Tibial nerve (tissue), 3 donors: ENCODE measurements around the gene CADPS.

ENCODE experiments used
- POLR2A ChIP-seq, 2 donors: fragments of 450-650 bp; IDR thresholded peaks; one replicate each; pipeline ENCODE4 v1.6.1; 2017; ENCODE audit warnings: antibody characterized with exemption in 2 of 2, mild to moderate bottlenecking in 2 of 2, moderate library complexity in 2 of 2
- TF ChIP-seq, protein P1 (sequence below), 5 experiments: fragments of 200-600 bp in 3 of 5; fragments of 450-650 bp in 2 of 5; sonication (generic) in 3 of 5; IDR thresholded peaks; one replicate each; pipeline ENCODE4 v1.5.1; 2016 to 2019; ENCODE audit warnings: antibody characterized with exemption in 5 of 5, mild to moderate bottlenecking in 3 of 5, moderate library complexity in 2 of 5

DNA sequence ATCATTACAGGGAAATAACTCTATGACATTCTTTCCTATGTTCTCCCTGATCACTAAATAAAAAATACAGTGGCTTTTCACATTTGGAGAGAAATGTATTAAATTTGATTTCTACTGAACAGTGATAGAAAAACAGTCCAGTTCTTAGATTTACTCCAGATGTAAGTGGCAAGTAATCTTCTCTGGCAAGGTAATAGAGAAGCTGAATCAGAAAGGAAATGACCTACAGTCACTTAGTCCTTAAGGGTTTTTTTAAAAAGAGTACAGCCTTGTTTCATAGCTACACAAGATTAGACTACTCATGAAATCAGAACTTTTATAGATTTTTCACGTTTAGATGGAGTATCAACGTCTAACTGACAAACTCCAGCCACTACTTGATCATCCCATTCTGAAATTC lies 236.9 kb downstream of the CADPS start:
- TF ChIP-seq, protein P1, sequence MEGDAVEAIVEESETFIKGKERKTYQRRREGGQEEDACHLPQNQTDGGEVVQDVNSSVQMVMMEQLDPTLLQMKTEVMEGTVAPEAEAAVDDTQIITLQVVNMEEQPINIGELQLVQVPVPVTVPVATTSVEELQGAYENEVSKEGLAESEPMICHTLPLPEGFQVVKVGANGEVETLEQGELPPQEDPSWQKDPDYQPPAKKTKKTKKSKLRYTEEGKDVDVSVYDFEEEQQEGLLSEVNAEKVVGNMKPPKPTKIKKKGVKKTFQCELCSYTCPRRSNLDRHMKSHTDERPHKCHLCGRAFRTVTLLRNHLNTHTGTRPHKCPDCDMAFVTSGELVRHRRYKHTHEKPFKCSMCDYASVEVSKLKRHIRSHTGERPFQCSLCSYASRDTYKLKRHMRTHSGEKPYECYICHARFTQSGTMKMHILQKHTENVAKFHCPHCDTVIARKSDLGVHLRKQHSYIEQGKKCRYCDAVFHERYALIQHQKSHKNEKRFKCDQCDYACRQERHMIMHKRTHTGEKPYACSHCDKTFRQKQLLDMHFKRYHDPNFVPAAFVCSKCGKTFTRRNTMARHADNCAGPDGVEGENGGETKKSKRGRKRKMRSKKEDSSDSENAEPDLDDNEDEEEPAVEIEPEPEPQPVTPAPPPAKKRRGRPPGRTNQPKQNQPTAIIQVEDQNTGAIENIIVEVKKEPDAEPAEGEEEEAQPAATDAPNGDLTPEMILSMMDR (IDR thresholded peaks at IDR 0.05), result no peak
- no peak for TF ChIP-seq POLR2A (IDR thresholded peaks at IDR 0.05)
